Measurements from ENCODE around the gene CAND1.

Gene CAND1

GRCh38 chr12:67280572-67280971, 11.4 kb downstream of the CAND1 start:
- peaks cover 29% of the 10 kb centered on the region for H3K4me1 ChIP-seq (ENCODE audit: insufficient read depth, low read length, poor library complexity, severe bottlenecking)
- H2AFZ ChIP-seq (ENCODE audit: low read length): no peak overlapping the region
- H3K9me2 ChIP-seq (replicated peaks; ENCODE audit: low read depth, low read length): no peaks in the 10 kb centered on the region
- peaks cover 94% of the 10 kb centered on the region for H3K79me2 ChIP-seq (ENCODE audit: insufficient read depth, low read length)
- no peak overlapping the region for H3K9ac ChIP-seq (ENCODE audit: low read depth, low read length, poor library complexity, severe bottlenecking)
- H3K4me2 ChIP-seq (ENCODE audit: low read depth, low read length, poor library complexity, severe bottlenecking): peak overlapping the region; percentile 20
- TF ChIP-seq CTCF (conservative IDR thresholded peaks at IDR 0.05; ENCODE audit: low read length): no peak
- no peak for TF ChIP-seq EZH2phosphoT487 (IDR thresholded peaks at IDR 0.05; ENCODE audit: borderline replicate concordance)
- no peaks in the 10 kb centered on the region for H3K9me3 ChIP-seq (ENCODE audit: insufficient read depth, low read depth, low read length)
- H4K20me1 ChIP-seq (ENCODE audit: insufficient read depth, low read length, poor library complexity, severe bottlenecking): peaks cover 96% of the 10 kb centered on the region
- peaks cover 36% of the 10 kb centered on the region for H3K36me3 ChIP-seq (ENCODE audit: insufficient read depth, low read length)
- H3F3A ChIP-seq (ENCODE audit: low read depth): no peaks in the 10 kb centered on the region
- no peaks in the 10 kb centered on the region for H3K27me3 ChIP-seq (ENCODE audit: insufficient read depth, low read length, poor library complexity, severe bottlenecking)
- no peak overlapping the region for H3K4me3 ChIP-seq (ENCODE audit: low read length, poor library complexity, severe bottlenecking)

GRCh38 chr12:67284561-67284960, 15.4 kb downstream of the CAND1 start:
- H3K36me3 ChIP-seq (ENCODE audit: insufficient read depth, low read length): peaks cover 51% of the 10 kb centered on the region
- H3K4me3 ChIP-seq (ENCODE audit: low read length, poor library complexity, severe bottlenecking): no peak overlapping the region
- no peak overlapping the region for H2AFZ ChIP-seq (ENCODE audit: low read length)
- no peak overlapping the region for H3K9ac ChIP-seq (ENCODE audit: low read depth, low read length, poor library complexity, severe bottlenecking)
- H3K79me2 ChIP-seq (ENCODE audit: insufficient read depth, low read length): peaks cover 91% of the 10 kb centered on the region
- no peaks in the 10 kb centered on the region for H3K9me3 ChIP-seq (ENCODE audit: insufficient read depth, low read depth, low read length)
- TF ChIP-seq EZH2phosphoT487 (IDR thresholded peaks at IDR 0.05; ENCODE audit: borderline replicate concordance) (no peak), CTCF (conservative IDR thresholded peaks at IDR 0.05; ENCODE audit: low read length) (no peak)
- no peaks in the 10 kb centered on the region for H3K27me3 ChIP-seq (ENCODE audit: insufficient read depth, low read length, poor library complexity, severe bottlenecking)
- H3K9me2 ChIP-seq (replicated peaks; ENCODE audit: low read depth, low read length): no peaks in the 10 kb centered on the region
- H3K4me1 ChIP-seq (ENCODE audit: insufficient read depth, low read length, poor library complexity, severe bottlenecking): peaks cover 4% of the 10 kb centered on the region
- no peaks in the 10 kb centered on the region for H3F3A ChIP-seq (ENCODE audit: low read depth)
- H4K20me1 ChIP-seq (ENCODE audit: insufficient read depth, low read length, poor library complexity, severe bottlenecking): peaks cover 93% of the 10 kb centered on the region
- no peak overlapping the region for H3K4me2 ChIP-seq (ENCODE audit: low read depth, low read length, poor library complexity, severe bottlenecking)

- H3K4me2 ChIP-seq (ENCODE audit: low read depth, low read length, poor library complexity, severe bottlenecking): no peak overlapping the region
- peaks cover 92% of the 10 kb centered on the region for H3K79me2 ChIP-seq (ENCODE audit: insufficient read depth, low read length)
- H3K27me3 ChIP-seq (ENCODE audit: insufficient read depth, low read length, poor library complexity, severe bottlenecking): no peaks in the 10 kb centered on the region
- no peak overlapping the region for H3K9ac ChIP-seq (ENCODE audit: low read depth, low read length, poor library complexity, severe bottlenecking)
- no peaks in the 10 kb centered on the region for H3K9me3 ChIP-seq (ENCODE audit: insufficient read depth, low read depth, low read length)
- H3F3A ChIP-seq (ENCODE audit: low read depth): no peaks in the 10 kb centered on the region
- H3K4me3 ChIP-seq (ENCODE audit: low read length, poor library complexity, severe bottlenecking): no peak overlapping the region
- H2AFZ ChIP-seq (ENCODE audit: low read length): no peak overlapping the region
- H3K4me1 ChIP-seq (ENCODE audit: insufficient read depth, low read length, poor library complexity, severe bottlenecking): no peaks in the 10 kb centered on the region
- no peak for TF ChIP-seq EZH2phosphoT487 (IDR thresholded peaks at IDR 0.05; ENCODE audit: borderline replicate concordance)
- no peak for TF ChIP-seq CTCF (conservative IDR thresholded peaks at IDR 0.05; ENCODE audit: low read length)
- peaks cover 67% of the 10 kb centered on the region for H3K36me3 ChIP-seq (ENCODE audit: insufficient read depth, low read length)
- H3K9me2 ChIP-seq (replicated peaks; ENCODE audit: low read depth, low read length): no peaks in the 10 kb centered on the region
- peaks cover 93% of the 10 kb centered on the region for H4K20me1 ChIP-seq (ENCODE audit: insufficient read depth, low read length, poor library complexity, severe bottlenecking)
Measured at GRCh38 chr12:67286257-67286656, 17.1 kb downstream of the CAND1 start.
